B cell (primary cell): ENCODE measurements around the gene MAP3K21.

Experiments
- EZH2 ChIP-seq: IDR thresholded peaks from 2 replicates; pipeline ENCODE4 v1.6.1; 2012; ENCODE audit warnings: borderline replicate concordance, low read depth, mild to moderate bottlenecking, moderate library complexity, low read length; ENCODE audit not compliant: insufficient read depth, poor library complexity, severe bottlenecking
- TF ChIP-seq, protein P1 (sequence below): fragments of 200-600 bp; IDR thresholded peaks from one replicate; pipeline ENCODE4 v1.8.0; 2022; ENCODE audit warnings: antibody characterized with exemption, mild to moderate bottlenecking

DNA sequence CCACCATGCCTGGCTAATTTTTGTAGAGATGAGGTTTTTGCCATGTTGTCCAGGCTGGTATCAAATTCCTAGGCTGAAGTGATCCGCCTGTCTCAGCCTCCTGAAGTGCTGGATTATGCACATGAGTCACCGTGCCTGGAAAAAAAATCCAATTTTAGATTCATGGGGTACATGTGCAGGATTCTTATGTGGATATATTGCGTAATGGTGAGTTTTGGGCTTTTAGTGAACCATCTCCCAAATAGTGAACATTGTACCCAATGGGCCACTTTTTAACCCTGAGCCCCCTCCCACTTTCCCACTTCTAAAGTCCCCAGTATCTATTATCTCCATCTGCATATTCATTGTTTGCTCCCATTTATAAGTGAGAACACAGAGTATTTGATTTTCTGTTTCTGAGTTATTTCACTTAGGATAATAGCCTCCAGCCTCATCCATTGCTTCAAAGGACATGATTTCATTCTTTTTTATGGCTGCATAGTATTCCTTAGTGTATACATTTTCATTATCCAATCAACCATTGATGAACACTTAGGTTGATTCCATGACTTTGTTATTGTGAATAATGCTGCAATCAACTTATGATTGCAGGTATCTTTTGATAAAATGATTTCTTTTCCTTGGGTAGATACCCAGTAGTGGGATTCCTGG lies 104.4 kb downstream of the MAP3K21 start:
- TF ChIP-seq, protein P1, sequence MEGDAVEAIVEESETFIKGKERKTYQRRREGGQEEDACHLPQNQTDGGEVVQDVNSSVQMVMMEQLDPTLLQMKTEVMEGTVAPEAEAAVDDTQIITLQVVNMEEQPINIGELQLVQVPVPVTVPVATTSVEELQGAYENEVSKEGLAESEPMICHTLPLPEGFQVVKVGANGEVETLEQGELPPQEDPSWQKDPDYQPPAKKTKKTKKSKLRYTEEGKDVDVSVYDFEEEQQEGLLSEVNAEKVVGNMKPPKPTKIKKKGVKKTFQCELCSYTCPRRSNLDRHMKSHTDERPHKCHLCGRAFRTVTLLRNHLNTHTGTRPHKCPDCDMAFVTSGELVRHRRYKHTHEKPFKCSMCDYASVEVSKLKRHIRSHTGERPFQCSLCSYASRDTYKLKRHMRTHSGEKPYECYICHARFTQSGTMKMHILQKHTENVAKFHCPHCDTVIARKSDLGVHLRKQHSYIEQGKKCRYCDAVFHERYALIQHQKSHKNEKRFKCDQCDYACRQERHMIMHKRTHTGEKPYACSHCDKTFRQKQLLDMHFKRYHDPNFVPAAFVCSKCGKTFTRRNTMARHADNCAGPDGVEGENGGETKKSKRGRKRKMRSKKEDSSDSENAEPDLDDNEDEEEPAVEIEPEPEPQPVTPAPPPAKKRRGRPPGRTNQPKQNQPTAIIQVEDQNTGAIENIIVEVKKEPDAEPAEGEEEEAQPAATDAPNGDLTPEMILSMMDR = no peak
- no peak for TF ChIP-seq EZH2
